Activated CD8-positive, alpha-beta T cell treated with anti-CD3 and anti-CD28 coated beads, Interleukin-2, amount 10 ng/mL, durations not matched to agents 7 days and 5 days (primary cell): Measurements from ENCODE around the gene GRIK3. TPM values are rescaled to one million over a fixed set of nuclear protein-coding genes. Genes with fewer than 3 reads are reported as not detected.

Experiments used
- ATAC-seq: fragments of 150-1000 bp; cut with Tn5 transposase; one replicate; pipeline ENCODE4 v1.10.0; 2021; ENCODE audit warnings: moderate library complexity
- CTCF ChIA-PET: fragments of 350-600 bp; sonication (Branson Sonifier 250); formaldehyde crosslinking; loops from one replicate; lab custom pipeline; 2021; ENCODE audit warnings: antibody characterized with exemption; lab: Charles Lee
- POLR2A ChIA-PET: fragments of 350-600 bp; sonication (Branson Sonifier 250); formaldehyde crosslinking; loops from one replicate; lab custom pipeline; 2021; ENCODE audit warnings: antibody characterized with exemption; lab: Charles Lee
- DNase-seq: peaks from one replicate; pipeline ENCODE4 v3.0.0-alpha.2; 2020
- H3K27ac Mint-ChIP-seq: one replicate; pipeline ENCODE4 v1.8.0; 2021; ENCODE audit warnings: mild to moderate bottlenecking, mixed read lengths
- H3K27me3 Mint-ChIP-seq: one replicate; pipeline ENCODE4 v1.8.0; 2021; ENCODE audit warnings: low read depth, mixed read lengths
- H3K36me3 Mint-ChIP-seq: one replicate; pipeline ENCODE4 v1.8.0; 2021; ENCODE audit warnings: low read depth, mixed read lengths
- H3K4me1 Mint-ChIP-seq: one replicate; pipeline ENCODE4 v1.8.0; 2021; ENCODE audit warnings: low read depth, mixed read lengths
- H3K4me3 Mint-ChIP-seq: one replicate; pipeline ENCODE4 v1.8.0; 2021; ENCODE audit warnings: mild to moderate bottlenecking, mixed read lengths
- H3K9me3 Mint-ChIP-seq: one replicate; pipeline ENCODE4 v1.8.0; 2022; ENCODE audit warnings: mixed read lengths; ENCODE audit not compliant: insufficient read depth
- total RNA-seq, 2 experiments: library from RNA; stranded (reverse); gene quantifications; one replicate each; pipeline ENCODE4 v1.2.3, GENCODE V29; 2021

Gene GRIK3
- total RNA-seq, 2 experiments from 2014 or later: not detected

DNA sequence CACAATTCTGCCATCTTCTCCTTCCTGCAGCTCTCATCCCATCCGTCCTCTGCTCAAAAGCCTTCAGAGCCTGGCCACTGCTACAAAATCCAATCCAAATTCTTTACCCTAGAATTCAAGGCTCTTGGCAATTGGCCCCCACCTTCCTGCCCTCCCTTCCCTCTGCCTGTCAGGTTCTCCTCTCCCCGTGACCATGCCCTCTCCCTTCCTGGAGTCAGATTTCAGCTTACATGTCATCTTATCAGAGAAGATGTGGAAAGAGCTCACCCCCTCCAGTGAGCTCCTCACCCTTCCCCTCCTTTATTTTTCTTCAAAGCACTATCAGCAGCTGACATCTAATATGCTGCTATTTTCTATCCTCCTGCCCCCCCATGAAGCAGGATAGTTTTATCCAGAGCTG, 86.9 kb downstream of the GRIK3 start:
- H3K36me3 Mint-ChIP-seq: no peaks in the 10 kb centered on the region
- POLR2A ChIA-PET: no interaction called here
- ATAC-seq: no peak

DNA sequence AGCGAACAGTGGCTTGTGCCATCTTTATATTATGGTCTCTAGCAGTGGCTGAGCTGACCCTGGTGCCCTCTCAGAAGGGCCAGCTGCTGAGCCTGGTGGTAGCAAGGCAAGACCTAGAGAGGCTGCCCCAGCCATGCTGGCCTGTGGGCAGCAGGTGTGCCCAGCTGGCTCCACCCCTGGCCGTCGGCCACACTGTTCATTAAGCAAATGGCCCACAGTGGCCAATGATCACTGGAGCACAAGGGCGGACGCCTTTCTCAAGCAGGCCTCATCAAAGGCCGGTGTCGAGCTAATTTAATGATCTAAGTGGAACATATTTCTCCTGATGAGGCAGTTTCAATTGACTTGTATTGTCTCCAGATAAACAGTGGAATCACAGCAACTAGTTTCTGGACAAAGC, 89.4 kb downstream of the GRIK3 start:
- POLR2A ChIA-PET: no interaction called here
- no peak overlapping the region for H3K4me3 Mint-ChIP-seq
- no peak for ATAC-seq

More for the DNA sequence above, 86.9 kb downstream of the GRIK3 start:
- no peak for DNase-seq
- no peak overlapping the region for H3K4me3 Mint-ChIP-seq
- no peaks in the 10 kb centered on the region for H3K27me3 Mint-ChIP-seq
- no peaks in the 10 kb centered on the region for H3K9me3 Mint-ChIP-seq
- H3K4me1 Mint-ChIP-seq: no peaks in the 10 kb centered on the region
- no peak overlapping the region for H3K27ac Mint-ChIP-seq
- CTCF ChIA-PET: no interaction called here

DNA sequence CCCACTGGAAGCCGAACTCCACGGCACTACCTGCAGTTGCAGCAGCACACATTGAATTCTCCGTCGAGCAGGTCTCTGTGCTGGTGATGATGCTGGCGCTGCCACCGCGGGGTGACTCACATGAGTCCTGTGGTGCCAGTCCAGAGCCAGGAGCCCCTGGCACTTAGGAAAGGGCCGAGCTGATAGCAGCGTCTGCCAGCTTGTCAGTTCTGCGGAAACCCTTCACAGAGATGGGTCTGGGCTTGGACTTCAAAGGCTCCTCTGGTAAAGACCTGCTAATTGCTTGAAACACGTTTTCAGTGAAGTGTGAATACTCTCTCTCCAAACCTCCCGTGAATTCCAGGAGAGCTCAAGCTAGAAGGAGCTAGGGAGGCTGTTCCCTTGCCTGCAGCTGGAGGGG, 92.2 kb downstream of the GRIK3 start:
- no peak overlapping the region for H3K27ac Mint-ChIP-seq
- H3K4me3 Mint-ChIP-seq: no peak overlapping the region
- H3K27me3 Mint-ChIP-seq: peaks cover 5% of the 10 kb centered on the region
- H3K9me3 Mint-ChIP-seq: no peaks in the 10 kb centered on the region
- ATAC-seq: no peak
- ChIA-PET CTCF (no interaction called here), POLR2A (no interaction called here)
- no peaks in the 10 kb centered on the region for H3K36me3 Mint-ChIP-seq
- H3K4me1 Mint-ChIP-seq: no peaks in the 10 kb centered on the region
- no peak for DNase-seq

More for the DNA sequence above, 89.4 kb downstream of the GRIK3 start:
- Mint-ChIP-seq H3K9me3 (no peaks in the 10 kb centered on the region), H3K27me3 (peaks cover 3% of the 10 kb centered on the region), H3K4me1 (no peaks in the 10 kb centered on the region), H3K27ac (no peak overlapping the region), H3K36me3 (no peaks in the 10 kb centered on the region)
- DNase-seq: no peak
- CTCF ChIA-PET: no interaction called here

DNA sequence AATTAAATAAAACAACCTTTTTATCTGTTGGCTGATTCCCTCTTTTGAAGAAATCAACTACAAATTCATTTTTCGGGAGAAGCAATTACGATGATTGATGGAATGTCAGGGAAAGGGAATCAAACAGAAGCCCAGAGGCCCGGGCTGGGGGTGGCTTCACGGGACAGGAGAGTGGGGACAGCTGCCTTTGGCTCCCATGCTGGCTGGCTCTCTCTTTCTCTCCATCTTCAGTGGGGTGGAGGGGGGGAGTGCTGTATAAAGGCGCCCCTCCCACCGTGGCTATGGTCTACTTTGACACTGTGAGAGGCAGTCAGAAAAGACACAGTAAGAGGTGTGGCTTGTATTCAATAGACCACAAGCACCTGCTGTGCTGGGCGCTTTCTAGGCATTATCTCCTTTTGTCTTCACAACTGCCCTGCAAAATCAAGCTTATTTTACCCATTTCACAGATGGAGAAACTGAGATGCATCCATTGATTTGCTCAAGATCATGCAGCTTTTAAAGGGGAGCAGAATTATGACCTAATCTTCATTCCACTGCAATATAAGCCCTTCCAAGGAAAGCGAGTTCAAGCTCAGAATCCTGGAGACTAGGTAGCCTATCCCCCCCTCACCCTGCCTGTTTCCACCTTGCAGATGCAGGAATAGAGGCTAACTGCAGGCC, 92.9 kb downstream of the GRIK3 start:
- ChIA-PET CTCF (no interaction called here), POLR2A (no interaction called here)
- Mint-ChIP-seq H3K4me3 (no peak overlapping the region), H3K27me3 (peaks cover 5% of the 10 kb centered on the region), H3K27ac (no peak overlapping the region), H3K4me1 (no peaks in the 10 kb centered on the region), H3K36me3 (no peaks in the 10 kb centered on the region), H3K9me3 (no peaks in the 10 kb centered on the region)
- no peak for ATAC-seq
- DNase-seq: no peak

DNA sequence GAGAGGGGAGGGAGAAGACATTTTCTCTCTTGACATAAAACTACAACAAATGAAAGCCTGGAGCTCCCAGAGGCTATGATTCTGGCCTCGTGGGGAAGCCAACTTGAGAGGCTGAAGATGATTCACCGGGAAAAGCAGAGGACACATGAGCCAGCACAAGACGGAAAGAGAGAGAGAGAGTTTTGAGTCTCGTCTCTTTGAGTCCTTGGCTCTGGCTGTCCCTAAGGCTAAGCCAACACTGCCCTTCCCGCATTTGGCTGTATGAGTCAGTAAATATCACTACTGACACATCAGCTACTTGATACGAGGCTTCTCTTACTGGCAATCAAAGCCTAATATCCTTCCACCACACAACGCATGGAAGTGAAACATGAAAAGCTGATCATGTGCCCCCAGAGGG, 95.5 kb downstream of the GRIK3 start:
- POLR2A ChIA-PET: no interaction called here
- Mint-ChIP-seq H3K27me3 (peaks cover 5% of the 10 kb centered on the region), H3K9me3 (no peaks in the 10 kb centered on the region), H3K4me1 (no peaks in the 10 kb centered on the region), H3K27ac (no peak overlapping the region), H3K4me3 (no peak overlapping the region), H3K36me3 (no peaks in the 10 kb centered on the region)
- CTCF ChIA-PET: no interaction called here
- ATAC-seq: no peak
- no peak for DNase-seq

DNA sequence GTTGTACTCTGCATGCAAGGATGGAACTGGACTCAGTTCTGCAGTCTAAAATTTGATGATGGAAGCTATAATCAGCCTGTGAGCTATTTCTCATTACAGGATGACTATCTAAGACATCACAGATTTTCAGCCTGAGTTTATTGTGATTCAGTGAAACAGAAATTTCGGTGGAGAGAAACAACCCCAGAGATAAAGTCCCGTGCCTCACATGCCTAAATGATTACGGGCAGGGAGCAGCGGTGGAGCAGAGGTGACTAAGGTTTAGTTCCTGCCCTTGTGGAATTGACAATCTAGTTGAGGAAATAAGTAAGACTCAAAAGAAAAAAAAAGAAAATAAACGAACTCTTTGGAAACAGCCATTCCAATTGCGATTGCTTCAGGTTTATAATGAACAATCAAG, 96.9 kb downstream of the GRIK3 start:
- peaks cover 5% of the 10 kb centered on the region for H3K27me3 Mint-ChIP-seq
- no peaks in the 10 kb centered on the region for H3K4me1 Mint-ChIP-seq
- no peak overlapping the region for H3K4me3 Mint-ChIP-seq
- no peak for DNase-seq
- ChIA-PET CTCF (no interaction called here), POLR2A (no interaction called here)
- no peaks in the 10 kb centered on the region for H3K9me3 Mint-ChIP-seq
- H3K27ac Mint-ChIP-seq: no peak overlapping the region
- no peak for ATAC-seq
- H3K36me3 Mint-ChIP-seq: no peaks in the 10 kb centered on the region

DNA sequence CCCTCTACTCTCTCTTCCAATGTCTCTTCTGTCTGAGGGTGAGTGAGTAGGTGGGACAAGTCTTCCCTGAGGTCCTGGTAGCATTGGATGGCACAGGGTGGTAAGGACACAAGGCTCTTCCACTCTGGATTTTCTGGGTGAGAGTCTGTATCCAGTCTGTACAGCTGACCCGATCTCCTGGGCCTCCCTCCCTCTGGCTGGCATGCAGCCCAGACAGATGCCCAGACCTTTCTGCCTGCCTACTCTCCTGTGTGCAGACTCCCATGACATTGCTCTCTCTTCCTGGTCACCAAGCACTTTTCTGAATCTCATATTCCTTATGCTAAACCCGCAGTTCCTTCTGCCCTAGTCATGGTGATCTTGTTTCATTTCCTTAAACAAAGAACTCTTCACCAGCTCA, 100.3 kb downstream of the GRIK3 start:
- H3K9me3 Mint-ChIP-seq: no peaks in the 10 kb centered on the region
- ATAC-seq (no peak), DNase-seq (no peak)
- no peak overlapping the region for H3K4me3 Mint-ChIP-seq
- no peaks in the 10 kb centered on the region for H3K36me3 Mint-ChIP-seq
- POLR2A ChIA-PET: no interaction called here
- no peak overlapping the region for H3K27ac Mint-ChIP-seq
- CTCF ChIA-PET: no interaction called here
- H3K4me1 Mint-ChIP-seq: no peaks in the 10 kb centered on the region
- no peaks in the 10 kb centered on the region for H3K27me3 Mint-ChIP-seq

DNA sequence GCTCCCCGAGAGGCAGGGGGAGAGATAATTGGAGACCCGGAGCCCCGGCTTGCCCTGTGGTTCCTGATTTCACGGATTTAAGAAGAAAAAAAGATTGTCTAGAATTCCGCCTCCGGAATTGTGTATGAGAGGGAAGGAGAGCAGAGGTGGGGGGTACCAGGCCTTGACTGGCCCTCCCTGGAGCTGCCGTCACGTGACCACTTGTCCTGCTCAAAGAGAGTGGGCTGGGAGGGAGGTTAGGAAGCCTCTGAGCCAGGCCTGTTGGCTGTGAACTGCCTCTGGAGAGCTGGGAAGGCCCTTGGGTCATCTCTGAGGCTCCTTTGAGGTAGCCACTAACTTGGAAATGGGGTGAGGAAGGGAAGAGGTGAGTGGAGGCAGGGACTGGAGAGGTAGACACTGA, 106.5 kb downstream of the GRIK3 start:
- Mint-ChIP-seq H3K4me1 (no peaks in the 10 kb centered on the region), H3K4me3 (no peak overlapping the region), H3K27ac (no peak overlapping the region), H3K9me3 (no peaks in the 10 kb centered on the region), H3K36me3 (no peaks in the 10 kb centered on the region), H3K27me3 (no peaks in the 10 kb centered on the region)
- ATAC-seq (no peak), DNase-seq (no peak)
- POLR2A ChIA-PET: interaction anchor here (1.2 kb wide), 1 partner anchor 10 kb away, joined by 3 read pairs; no protein-coding TSS in a partner anchor
- CTCF ChIA-PET: no interaction called here

DNA sequence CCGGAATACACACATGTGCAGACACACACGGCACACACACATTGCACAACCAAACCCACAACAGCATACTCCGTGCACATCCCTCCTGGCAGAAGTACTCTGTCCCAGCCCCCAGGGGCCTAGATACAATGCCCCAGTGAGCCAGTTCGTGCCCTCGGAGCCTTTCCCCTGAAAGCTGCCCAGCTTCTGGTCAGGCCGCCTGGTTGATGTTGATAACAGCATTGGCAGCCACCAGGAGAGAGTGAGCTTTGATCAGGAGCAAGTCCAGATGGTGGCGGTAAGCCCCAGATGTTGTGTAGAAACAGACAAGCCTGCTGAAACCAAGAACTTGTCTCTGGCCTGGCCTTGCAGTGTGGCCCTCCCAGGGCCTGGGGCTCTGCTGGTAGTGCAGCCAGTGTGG, 109.1 kb downstream of the GRIK3 start:
- CTCF ChIA-PET: no interaction called here
- H3K27ac Mint-ChIP-seq: no peak overlapping the region
- H3K4me3 Mint-ChIP-seq: no peak overlapping the region

DNA sequence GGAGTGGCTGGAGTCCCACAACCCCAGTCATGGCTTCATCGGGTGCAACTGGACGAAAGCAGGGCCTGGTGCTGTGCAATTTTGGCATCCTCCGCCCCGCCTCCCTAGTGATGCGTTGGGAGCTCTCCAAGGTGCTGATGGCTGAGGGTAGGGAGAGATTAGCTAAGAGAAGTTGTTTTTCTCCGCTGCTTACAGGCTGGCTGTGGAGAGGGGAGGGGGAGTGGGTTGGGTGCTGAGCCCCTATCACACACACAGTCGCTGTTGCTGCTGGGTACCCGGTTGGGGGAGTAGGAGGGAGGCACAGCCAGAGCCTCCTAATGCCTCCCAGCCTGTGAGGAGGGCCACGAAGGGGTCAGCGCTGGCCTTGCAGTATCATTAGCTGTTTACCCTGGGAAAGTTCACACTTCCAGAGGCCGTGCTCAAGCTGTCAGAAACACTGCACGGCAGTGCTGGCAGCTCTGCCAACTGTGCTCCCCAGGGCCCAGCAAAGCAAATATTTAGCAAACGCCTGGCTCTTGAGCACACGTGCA, 110.0 kb downstream of the GRIK3 start:
- Mint-ChIP-seq H3K9me3 (no peaks in the 10 kb centered on the region), H3K4me1 (no peaks in the 10 kb centered on the region), H3K27me3 (no peaks in the 10 kb centered on the region), H3K27ac (no peak overlapping the region), H3K4me3 (no peak overlapping the region), H3K36me3 (no peaks in the 10 kb centered on the region)
- CTCF ChIA-PET: no interaction called here
- ATAC-seq (peak; percentile 44), DNase-seq (peak; percentile 69)
- POLR2A ChIA-PET: no interaction called here

More for the DNA sequence above, 109.1 kb downstream of the GRIK3 start:
- POLR2A ChIA-PET: no interaction called here
- ATAC-seq: no peak
- no peaks in the 10 kb centered on the region for H3K9me3 Mint-ChIP-seq
- H3K4me1 Mint-ChIP-seq: no peaks in the 10 kb centered on the region
- no peaks in the 10 kb centered on the region for H3K27me3 Mint-ChIP-seq
- H3K36me3 Mint-ChIP-seq: no peaks in the 10 kb centered on the region
- no peak for DNase-seq

DNA sequence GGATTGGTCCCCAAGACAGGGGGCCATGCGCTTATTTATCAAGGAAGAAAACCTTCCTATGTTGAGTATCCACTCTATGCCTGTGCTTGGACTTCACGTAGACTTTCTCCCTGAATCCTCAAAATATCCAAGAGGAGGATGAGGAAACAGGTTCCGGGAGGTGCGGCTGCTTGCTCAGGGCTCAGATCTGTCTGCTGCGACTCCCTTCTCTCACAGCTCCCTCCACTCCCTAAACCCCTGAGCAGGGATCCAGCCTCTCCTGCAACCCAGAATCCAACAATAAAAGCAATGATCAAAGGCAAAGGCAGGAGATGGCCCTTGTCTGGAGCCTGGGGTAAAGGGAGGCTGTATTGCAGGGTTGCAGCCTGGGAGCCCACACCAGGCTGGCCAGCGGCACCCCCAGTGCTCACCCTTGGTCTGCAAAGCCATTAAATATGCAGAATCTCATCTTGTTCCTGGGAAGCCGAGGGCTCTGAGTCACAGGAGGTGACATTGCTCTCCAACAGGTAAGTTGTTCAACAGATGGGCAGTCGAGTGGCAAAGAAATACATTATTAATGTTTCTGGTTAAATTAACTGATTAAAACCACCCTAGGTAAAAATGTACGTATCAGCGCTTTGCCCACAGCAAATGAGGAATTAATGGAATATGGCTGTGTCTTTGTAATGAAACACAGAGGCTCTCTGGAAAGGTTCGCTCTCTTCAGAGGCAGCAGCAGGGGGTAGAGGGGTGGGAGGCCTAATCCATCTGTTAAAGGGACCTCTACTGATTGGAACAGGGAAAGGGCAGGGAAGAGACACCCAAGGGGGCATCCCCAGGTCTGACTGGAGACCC, 111.5 kb downstream of the GRIK3 start:
- Mint-ChIP-seq H3K27ac (no peak overlapping the region), H3K36me3 (no peaks in the 10 kb centered on the region), H3K4me1 (no peaks in the 10 kb centered on the region), H3K4me3 (no peak overlapping the region), H3K9me3 (no peaks in the 10 kb centered on the region), H3K27me3 (no peaks in the 10 kb centered on the region)
- DNase-seq (no peak), ATAC-seq (no peak)
- CTCF ChIA-PET: no interaction called here
- POLR2A ChIA-PET: no interaction called here

DNA sequence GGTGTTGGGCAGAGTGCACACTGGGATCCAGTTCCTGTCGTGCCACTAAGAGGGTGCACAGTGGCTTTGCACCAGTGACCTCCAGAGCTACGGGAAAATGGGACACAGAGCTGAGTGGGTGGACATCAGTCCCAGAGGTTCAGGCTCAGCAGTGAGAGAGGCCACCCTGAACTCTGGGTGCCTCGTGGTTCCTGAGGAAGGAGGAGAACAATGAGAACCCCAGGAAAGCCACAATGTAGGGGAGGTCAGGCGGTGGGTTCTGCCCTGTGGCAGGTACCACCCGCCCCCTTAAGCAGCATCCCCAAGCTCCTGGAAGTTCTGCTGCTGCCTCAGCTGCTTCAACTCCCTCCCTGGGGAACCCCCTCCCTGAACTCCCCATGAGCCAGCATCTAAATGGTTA, 112.2 kb downstream of the GRIK3 start:
- H3K9me3 Mint-ChIP-seq: no peaks in the 10 kb centered on the region
- ChIA-PET CTCF (no interaction called here), POLR2A (no interaction called here)

More for the DNA sequence above, 112.2 kb downstream of the GRIK3 start:
- Mint-ChIP-seq H3K36me3 (no peaks in the 10 kb centered on the region), H3K27me3 (no peaks in the 10 kb centered on the region), H3K4me3 (no peak overlapping the region), H3K27ac (no peak overlapping the region), H3K4me1 (no peaks in the 10 kb centered on the region)
- DNase-seq: no peak
- no peak for ATAC-seq
